Measurements from ENCODE around the gene STUB1.

Gene STUB1

DNA sequence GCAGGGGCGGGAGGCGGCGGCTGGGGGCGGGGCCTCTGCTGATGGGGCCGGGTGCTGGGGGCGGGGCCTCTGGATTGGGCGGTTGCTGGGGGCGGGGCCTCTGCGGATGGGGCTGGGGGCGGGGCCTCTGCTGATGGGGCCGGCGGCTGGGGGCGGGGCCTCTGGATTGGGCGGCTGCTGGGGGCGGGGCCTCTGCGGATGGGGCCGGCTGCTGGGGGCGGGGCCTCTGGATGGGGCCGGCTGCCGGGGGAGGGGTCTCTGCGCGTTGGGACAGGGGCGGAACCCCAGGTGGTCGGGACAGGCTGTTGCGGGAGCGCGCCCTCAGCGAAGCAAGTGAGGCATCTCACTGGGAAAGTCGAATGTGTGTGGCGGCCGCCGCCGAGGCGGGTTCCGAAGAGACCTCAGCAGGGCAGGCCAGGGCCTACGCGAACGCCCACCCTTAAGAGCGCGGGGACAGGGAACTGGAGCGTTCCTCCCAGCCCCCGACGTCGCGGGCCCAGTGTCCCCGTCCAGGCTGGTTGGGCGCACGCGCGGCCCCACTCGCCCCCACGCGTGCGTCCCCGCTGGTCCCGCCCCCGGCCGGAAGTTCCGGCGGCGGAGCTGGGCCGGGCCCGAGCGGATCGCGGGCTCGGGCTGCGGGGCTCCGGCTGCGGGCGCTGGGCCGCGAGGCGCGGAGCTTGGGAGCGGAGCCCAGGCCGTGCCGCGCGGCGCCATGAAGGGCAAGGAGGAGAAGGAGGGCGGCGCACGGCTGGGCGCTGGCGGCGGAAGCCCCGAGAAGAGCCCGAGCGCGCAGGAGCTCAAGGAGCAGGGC, at the start of gene STUB1:
STUB1 (plus strand) TSS at position 597 of the 811 bp plus-strand sequence; CDS start at position 713, 116 bp downstream.
- DNase-seq (ENCODE audit: low spot score) = peak; percentile 89
- TF ChIP-seq, protein P1, sequence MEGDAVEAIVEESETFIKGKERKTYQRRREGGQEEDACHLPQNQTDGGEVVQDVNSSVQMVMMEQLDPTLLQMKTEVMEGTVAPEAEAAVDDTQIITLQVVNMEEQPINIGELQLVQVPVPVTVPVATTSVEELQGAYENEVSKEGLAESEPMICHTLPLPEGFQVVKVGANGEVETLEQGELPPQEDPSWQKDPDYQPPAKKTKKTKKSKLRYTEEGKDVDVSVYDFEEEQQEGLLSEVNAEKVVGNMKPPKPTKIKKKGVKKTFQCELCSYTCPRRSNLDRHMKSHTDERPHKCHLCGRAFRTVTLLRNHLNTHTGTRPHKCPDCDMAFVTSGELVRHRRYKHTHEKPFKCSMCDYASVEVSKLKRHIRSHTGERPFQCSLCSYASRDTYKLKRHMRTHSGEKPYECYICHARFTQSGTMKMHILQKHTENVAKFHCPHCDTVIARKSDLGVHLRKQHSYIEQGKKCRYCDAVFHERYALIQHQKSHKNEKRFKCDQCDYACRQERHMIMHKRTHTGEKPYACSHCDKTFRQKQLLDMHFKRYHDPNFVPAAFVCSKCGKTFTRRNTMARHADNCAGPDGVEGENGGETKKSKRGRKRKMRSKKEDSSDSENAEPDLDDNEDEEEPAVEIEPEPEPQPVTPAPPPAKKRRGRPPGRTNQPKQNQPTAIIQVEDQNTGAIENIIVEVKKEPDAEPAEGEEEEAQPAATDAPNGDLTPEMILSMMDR (IDR thresholded peaks at IDR 0.05; ENCODE audit: borderline replicate concordance, control extremely low read depth, extremely low read depth, insufficient read depth, missing control alignments) = no peak
- in situ Hi-C loops (cut with MboI; ENCODE audit: low sequenced_read_pairs, unreplicated experiment) = no loop called here

DNA sequence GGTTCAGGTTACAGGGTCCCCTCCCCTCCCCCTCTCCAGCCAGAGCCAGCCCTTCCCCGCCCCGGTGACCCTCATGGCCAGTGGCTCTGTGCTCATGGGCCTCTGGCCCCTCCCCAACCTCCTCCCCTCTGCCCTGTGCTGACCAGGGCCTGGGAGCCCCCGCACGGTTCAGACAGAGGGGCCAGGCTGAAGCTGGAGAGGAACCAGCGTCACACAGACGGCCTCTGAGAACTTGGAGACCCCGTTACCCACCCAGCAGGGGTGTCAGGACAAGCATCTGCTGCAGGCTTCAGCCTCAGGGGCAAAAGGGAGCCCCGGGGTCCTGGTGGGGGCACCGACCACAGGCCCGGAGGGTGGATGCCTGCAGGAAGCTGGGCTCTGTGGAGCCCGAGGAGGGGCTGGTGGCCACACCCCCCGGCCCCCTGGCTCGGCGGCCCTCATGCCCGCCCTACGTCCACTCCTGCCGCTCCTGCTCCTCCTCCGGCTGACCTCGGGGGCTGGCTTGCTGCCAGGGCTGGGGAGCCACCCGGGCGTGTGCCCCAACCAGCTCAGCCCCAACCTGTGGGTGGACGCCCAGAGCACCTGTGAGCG, 49.3 kb upstream of the STUB1 start, which contains the start of gene WFIKKN1:
WFIKKN1 (plus strand) TSS at position 171 of the 591 bp plus-strand sequence; CDS start at position 440, 269 bp downstream.
- in situ Hi-C loops (cut with MboI; ENCODE audit: low sequenced_read_pairs, unreplicated experiment) = no loop called here
- DNase-seq (ENCODE audit: low spot score) = no peak
- TF ChIP-seq, protein P1 (IDR thresholded peaks at IDR 0.05; ENCODE audit: borderline replicate concordance, control extremely low read depth, extremely low read depth, insufficient read depth, missing control alignments) = no peak

DNA sequence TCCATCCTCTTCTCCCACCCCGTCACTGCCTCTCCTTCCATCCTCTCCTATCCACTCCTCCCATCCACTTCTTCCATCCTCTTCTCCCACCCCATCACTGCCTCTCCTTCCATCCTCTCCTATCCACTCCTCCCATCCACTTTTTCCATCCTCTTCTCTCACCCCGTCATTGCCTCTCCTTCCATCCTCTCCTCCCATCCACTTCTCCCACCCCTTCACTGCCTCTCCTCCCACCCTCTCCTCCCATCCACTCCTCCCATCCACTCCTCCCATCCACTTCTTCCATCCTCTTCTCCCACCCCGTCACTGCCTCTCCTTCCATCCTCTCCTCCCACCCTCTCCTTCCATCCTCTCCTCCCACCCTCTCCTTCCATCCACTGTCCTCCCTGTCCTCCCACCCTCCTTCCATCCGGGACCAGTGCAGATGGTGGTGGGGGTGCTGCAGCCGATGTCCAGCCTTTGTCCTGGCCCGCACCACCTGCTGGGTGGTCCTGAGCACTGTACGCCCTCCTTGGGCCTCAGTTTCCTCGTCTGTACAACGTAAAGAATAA, 48.3 kb upstream of the STUB1 start:
- no peak for DNase-seq (ENCODE audit: low spot score)
- TF ChIP-seq, protein P1 (IDR thresholded peaks at IDR 0.05; ENCODE audit: borderline replicate concordance, control extremely low read depth, extremely low read depth, insufficient read depth, missing control alignments) = no peak
- in situ Hi-C loops (cut with MboI; ENCODE audit: low sequenced_read_pairs, unreplicated experiment) = no loop called here

DNA sequence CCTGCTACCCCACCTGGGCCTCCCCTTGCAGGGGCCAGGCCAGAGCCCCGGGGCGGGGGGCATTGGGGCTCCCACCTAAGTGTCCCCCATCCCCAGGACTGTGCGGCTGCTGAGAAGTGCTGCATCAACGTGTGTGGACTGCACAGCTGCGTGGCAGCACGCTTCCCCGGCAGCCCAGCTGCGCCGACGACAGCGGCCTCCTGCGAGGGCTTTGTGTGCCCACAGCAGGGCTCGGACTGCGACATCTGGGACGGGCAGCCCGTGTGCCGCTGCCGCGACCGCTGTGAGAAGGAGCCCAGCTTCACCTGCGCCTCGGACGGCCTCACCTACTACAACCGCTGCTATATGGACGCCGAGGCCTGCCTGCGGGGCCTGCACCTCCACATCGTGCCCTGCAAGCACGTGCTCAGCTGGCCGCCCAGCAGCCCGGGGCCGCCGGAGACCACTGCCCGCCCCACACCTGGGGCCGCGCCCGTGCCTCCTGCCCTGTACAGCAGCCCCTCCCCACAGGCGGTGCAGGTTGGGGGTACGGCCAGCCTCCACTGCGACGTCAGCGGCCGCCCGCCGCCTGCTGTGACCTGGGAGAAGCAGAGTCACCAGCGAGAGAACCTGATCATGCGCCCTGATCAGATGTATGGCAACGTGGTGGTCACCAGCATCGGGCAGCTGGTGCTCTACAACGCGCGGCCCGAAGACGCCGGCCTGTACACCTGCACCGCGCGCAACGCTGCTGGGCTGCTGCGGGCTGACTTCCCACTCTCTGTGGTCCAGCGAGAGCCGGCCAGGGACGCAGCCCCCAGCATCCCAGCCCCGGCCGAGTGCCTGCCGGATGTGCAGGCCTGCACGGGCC, 47.5 kb upstream of the STUB1 start:
- TF ChIP-seq, protein P1 (IDR thresholded peaks at IDR 0.05; ENCODE audit: borderline replicate concordance, control extremely low read depth, extremely low read depth, insufficient read depth, missing control alignments) = no peak
- no peak for DNase-seq (ENCODE audit: low spot score)
- in situ Hi-C loops (cut with MboI; ENCODE audit: low sequenced_read_pairs, unreplicated experiment) = no loop called here

DNA sequence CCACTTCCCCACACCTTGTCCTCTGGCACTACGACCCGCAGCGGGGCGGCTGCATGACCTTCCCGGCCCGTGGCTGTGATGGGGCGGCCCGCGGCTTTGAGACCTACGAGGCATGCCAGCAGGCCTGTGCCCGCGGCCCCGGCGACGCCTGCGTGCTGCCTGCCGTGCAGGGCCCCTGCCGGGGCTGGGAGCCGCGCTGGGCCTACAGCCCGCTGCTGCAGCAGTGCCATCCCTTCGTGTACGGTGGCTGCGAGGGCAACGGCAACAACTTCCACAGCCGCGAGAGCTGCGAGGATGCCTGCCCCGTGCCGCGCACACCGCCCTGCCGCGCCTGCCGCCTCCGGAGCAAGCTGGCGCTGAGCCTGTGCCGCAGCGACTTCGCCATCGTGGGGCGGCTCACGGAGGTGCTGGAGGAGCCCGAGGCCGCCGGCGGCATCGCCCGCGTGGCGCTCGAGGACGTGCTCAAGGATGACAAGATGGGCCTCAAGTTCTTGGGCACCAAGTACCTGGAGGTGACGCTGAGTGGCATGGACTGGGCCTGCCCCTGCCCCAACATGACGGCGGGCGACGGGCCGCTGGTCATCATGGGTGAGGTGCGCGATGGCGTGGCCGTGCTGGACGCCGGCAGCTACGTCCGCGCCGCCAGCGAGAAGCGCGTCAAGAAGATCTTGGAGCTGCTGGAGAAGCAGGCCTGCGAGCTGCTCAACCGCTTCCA, 46.7 kb upstream of the STUB1 start:
- in situ Hi-C loops (cut with MboI; ENCODE audit: low sequenced_read_pairs, unreplicated experiment) = no loop called here
- TF ChIP-seq, protein P1 (IDR thresholded peaks at IDR 0.05; ENCODE audit: borderline replicate concordance, control extremely low read depth, extremely low read depth, insufficient read depth, missing control alignments) = no peak
- DNase-seq (ENCODE audit: low spot score) = no peak
